ENCODE measurements around the gene PPFIBP1. TPM values are rescaled to one million over a fixed set of nuclear protein-coding genes. Genes with fewer than 3 reads are reported as not detected.

Gene PPFIBP1
- total and polyA plus RNA-seq, 2 of the 4 experiments (the other 2 are of a cell fraction) = 30.4 to 72.2 TPM

DNA sequence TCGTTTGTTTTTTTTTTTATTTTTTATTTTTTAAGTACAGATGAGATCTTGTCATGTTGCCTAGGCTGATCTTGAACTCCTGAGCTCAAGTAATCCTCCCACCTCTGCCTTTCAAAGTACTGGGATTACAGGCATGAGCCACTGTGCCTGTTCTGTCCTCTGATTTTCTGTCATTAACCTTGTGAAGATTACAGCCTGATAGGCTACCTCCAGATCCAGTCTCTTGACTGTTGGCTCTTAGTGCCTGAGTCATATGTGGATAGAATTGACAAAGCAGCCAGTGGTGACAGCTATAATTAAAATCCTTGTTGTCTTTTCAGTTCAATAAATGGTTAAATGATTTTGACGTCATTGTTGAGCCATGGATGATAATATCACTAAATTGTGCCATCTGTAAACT is 151.0 kb downstream of the PPFIBP1 start:
- no peak for TF ChIP-seq NFE2L2 (IDR thresholded peaks at IDR 0.05; ENCODE audit: low read depth, low read length)
- no peak for TF ChIP-seq RCOR1 (IDR thresholded peaks at IDR 0.05; ENCODE audit: insufficient replicate concordance, low read length)
- no peak for TF ChIP-seq CEBPB (IDR thresholded peaks at IDR 0.05; ENCODE audit: low read depth, low read length)
- no peak for TF ChIP-seq BHLHE40 (IDR thresholded peaks at IDR 0.05; ENCODE audit: low read depth, low read length)
- H3K4ac ChIP-seq (ENCODE audit: low read depth, low read length) = no peak overlapping the region
- POLR2A ChIA-PET (ENCODE audit: unreplicated experiment) = interaction anchor here (0.6 kb wide), 1 partner anchor 73 kb away, joined by 23 read pairs; no protein-coding TSS in a partner anchor
- CTCF ChIA-PET = no interaction called here
- H3K4me3 ChIP-seq (ENCODE audit: insufficient read depth, low read depth, low read length) = no peak overlapping the region
- H3K4me1 ChIP-seq (ENCODE audit: control insufficient read depth, insufficient read depth, low read length) = no peaks in the 10 kb centered on the region
- H2BK5ac ChIP-seq (ENCODE audit: low read depth, low read length, poor library complexity, severe bottlenecking) = no peak overlapping the region
- no peak overlapping the region for H2BK20ac ChIP-seq (ENCODE audit: low read depth, low read length)
- H2AK9ac ChIP-seq (replicated peaks; ENCODE audit: low read depth, low read length, poor library complexity) = no peak overlapping the region
- no peak overlapping the region for H4K91ac ChIP-seq (ENCODE audit: insufficient read depth, low read depth, low read length)
- no peak overlapping the region for H4K5ac ChIP-seq (ENCODE audit: low read depth, low read length)
- H3K23ac ChIP-seq (ENCODE audit: low read depth, low read length) = no peak overlapping the region
- H2AK5ac ChIP-seq (ENCODE audit: low read depth, low read length) = no peak overlapping the region
- H3K9me3 ChIP-seq (ENCODE audit: control insufficient read depth, insufficient read depth, low read length) = no peaks in the 10 kb centered on the region
- no peak overlapping the region for H3K9ac ChIP-seq (ENCODE audit: low read depth, low read length)
- DNase-seq (no peak), ATAC-seq (ENCODE audit: low read depth) (no peak)
- no CpG with 5 or more reads among the region's 2 CpGs for whole genome bisulfite sequencing, 2 experiments (ENCODE audit: extremely low coverage in 2 of 2, insufficient read length in 1 of 2)
- H3K27me3 ChIP-seq (ENCODE audit: control insufficient read depth, insufficient read depth, low read length) = no peaks in the 10 kb centered on the region
- H2AFZ ChIP-seq (replicated peaks; ENCODE audit: low read length, poor library complexity) = no peak overlapping the region
- H2BK120ac ChIP-seq (ENCODE audit: low read depth, low read length) = no peak overlapping the region
- H2BK15ac ChIP-seq (ENCODE audit: low read depth, low read length) = no peak overlapping the region
- no peak overlapping the region for H3K4me2 ChIP-seq (ENCODE audit: low read depth, low read length)
- no peak overlapping the region for H4K8ac ChIP-seq (ENCODE audit: low read depth in 2 of 2, low read length in 2 of 2)
- H3K14ac ChIP-seq (replicated peaks; ENCODE audit: low read depth, low read length) = no peak overlapping the region
- in situ Hi-C loops (cut with MboI; ENCODE audit: low sequenced_read_pairs) = no loop called here
- H3K18ac ChIP-seq (ENCODE audit: low read depth, low read length) = no peak overlapping the region
- peaks cover 2% of the 10 kb centered on the region; the same call in 1 of the 2 replicates for H3K9me1 ChIP-seq (ENCODE audit: insufficient read depth, low read length)
- no peak overlapping the region for H3K56ac ChIP-seq (ENCODE audit: extremely low read depth, insufficient read depth, low read length)
- no peak overlapping the region for H3K27ac ChIP-seq (ENCODE audit: insufficient read depth, low read length)
- intact Hi-C loops (cut with micrococcal nuclease) = no loop called here
- no TSS peak for BruUV-seq (replicated peaks)
- dilution Hi-C loops (cut with HindIII; ENCODE audit: low sequenced_read_pairs, unreplicated experiment) = no loop called here
- peaks cover 14% of the 10 kb centered on the region for H3K36me3 ChIP-seq (ENCODE audit: control insufficient read depth, insufficient read depth, low read length)
- peaks cover 0 to 6% of the 10 kb centered on the region in 2 experiments; a peak in 1 of 4 replicates for H3K79me1 ChIP-seq (ENCODE audit: low read depth in 1 of 2, low read length in 2 of 2)
- no peaks in the 10 kb centered on the region for H4K20me1 ChIP-seq (ENCODE audit: insufficient read depth, low read length)

Measured in IMR-90 (cell line).